Esophagus muscularis mucosa (tissue), 4 donors: ENCODE results near the gene CNKSR1. TPM values are rescaled to one million over a fixed set of nuclear protein-coding genes. Genes with fewer than 3 reads are reported as not detected.

Experiments used
- DNase-seq: peaks from one replicate; pipeline ENCODE4 v3.0.0-alpha.2; 2017; ENCODE audit errors: extremely low spot score
- H3K27ac ChIP-seq, 4 donors: fragments of 200-600 bp; sonication (generic); replicated peaks in 1 of 4; 1 replicate in 3 of 4; 2 replicates in 1 of 4; pipeline ENCODE4 v1.5.1; 2016 to 2019; ENCODE audit warnings: mild to moderate bottlenecking in 1 of 4
- H3K27me3 ChIP-seq, 4 donors: fragments of 200-600 bp; sonication (generic); one replicate each; pipeline versions ENCODE4 v1.5.1 to v1.6.0; 2016 to 2019
- H3K36me3 ChIP-seq, 4 donors: fragments of 200-600 bp; sonication (generic); one replicate each; pipeline ENCODE4 v1.5.1; 2016 to 2019
- H3K4me1 ChIP-seq, 4 donors: fragments of 200-600 bp; sonication (generic); one replicate each; pipeline ENCODE4 v1.5.1; 2016 to 2019
- H3K4me3 ChIP-seq, 4 donors: fragments of 200-600 bp; sonication (generic); 1 replicate in 2 of 4; 2 replicates in 2 of 4; pipeline ENCODE4 v1.5.1; 2016 to 2019; ENCODE audit warnings: mild to moderate bottlenecking in 4 of 4, moderate library complexity in 1 of 4
- H3K9me3 ChIP-seq, 4 donors: fragments of 200-600 bp; sonication (generic); 1 replicate in 3 of 4; 2 replicates in 1 of 4; pipeline ENCODE4 v1.5.1; 2016 to 2019
- CTCF ChIP-seq, 3 experiments: fragments of 200-600 bp in 2 of 3; fragments of 450-650 bp in 1 of 3; sonication (generic) in 2 of 3; IDR thresholded peaks; one replicate each; pipeline ENCODE4 v1.5.1; 2017 to 2019; ENCODE audit warnings: antibody characterized with exemption in 3 of 3, mild to moderate bottlenecking in 2 of 3, moderate library complexity in 1 of 3
- EP300 ChIP-seq: sonication (generic); formaldehyde crosslinking; IDR thresholded peaks from one replicate; pipeline ENCODE4 v1.6.1; 2017; ENCODE audit warnings: antibody characterized with exemption
- POLR2A ChIP-seq: fragments of 450-650 bp; IDR thresholded peaks from one replicate; pipeline ENCODE4 v1.6.1; 2017; ENCODE audit warnings: antibody characterized with exemption, moderate library complexity, mild to moderate bottlenecking, low read depth
- POLR2AphosphoS5 ChIP-seq, 2 donors: sonication (generic); formaldehyde crosslinking; IDR thresholded peaks; one replicate each; pipeline ENCODE4 v1.6.1; 2017; ENCODE audit warnings: antibody characterized with exemption in 2 of 2
- WGBS: methylation state at CpG from one replicate; pipeline ENCODE4 v1.1.5; 2018; 5-methylcytosine and 5-hydroxymethylcytosine counted together
- intact Hi-C: fragments of 100-400 bp; cut with DNase I; formaldehyde crosslinking; loops from one replicate; pipeline ENCODE4 v1.15.1; 2023
- total RNA-seq, 4 donors: library from RNA; depleted of rRNA; stranded (reverse); fragments of >200 nt; gene quantifications; one replicate each; pipeline versions ENCODE4 v1.1.0 to v1.2.1, GENCODE V29; 2016

CNKSR1 gene
- total RNA-seq, 4 donors from 2014 or later: 1.4 to 2.6 (median 1.9) TPM

- TF ChIP-seq EP300 (no peak), CTCF (IDR thresholded peaks at IDR 0.05) (no peak), POLR2A (no peak), POLR2AphosphoS5 (IDR thresholded peaks at IDR 0.05) (no peak)
- H3K4me3 ChIP-seq: no peak overlapping the region
Observed at GRCh38 chr1:26200413-26200812, 23.1 kb downstream of the CNKSR1 start.

GRCh38 chr1:26203642-26204318 is 26.5 kb downstream of the CNKSR1 start:
- Histone ChIP-seq H3K4me1 (peaks cover 0 to 7% (median 2%) of the 10 kb centered on the region in 4 donors), H3K27ac (no peak overlapping the region), H3K9me3 (no peaks in the 10 kb centered on the region), H3K36me3 (no peaks in the 10 kb centered on the region), H3K27me3 (peaks cover 0 to 16% (median 0%) of the 10 kb centered on the region in 4 donors), H3K4me3 (no peak overlapping the region)
- no peak for TF ChIP-seq POLR2AphosphoS5 (IDR thresholded peaks at IDR 0.05)
- no peak for TF ChIP-seq CTCF (IDR thresholded peaks at IDR 0.05)
- no peak for TF ChIP-seq POLR2A
- no peak for TF ChIP-seq EP300
- 78% methylated on average over 1 of the region's 9 CpGs for WGBS
- intact Hi-C loops: no loop called here
- DNase-seq: no peak

More at GRCh38 chr1:26200413-26200812, 23.1 kb downstream of the CNKSR1 start:
- no peaks in the 10 kb centered on the region for H3K36me3 ChIP-seq
- intact Hi-C loops: no loop called here
- no peak for DNase-seq
- peaks cover 0 to 7% (median 2%) of the 10 kb centered on the region in 4 donors for H3K4me1 ChIP-seq
- no peaks in the 10 kb centered on the region for H3K9me3 ChIP-seq
- WGBS: 85% methylated on average over 4 of the region's 5 CpGs
- H3K27ac ChIP-seq: no peak overlapping the region
- peaks cover 0 to 25% (median 0%) of the 10 kb centered on the region in 4 donors for H3K27me3 ChIP-seq

GRCh38 chr1:26210147-26210870 is 33.0 kb downstream of the CNKSR1 start:
- WGBS: 73% methylated on average over 5 of the region's 5 CpGs
- intact Hi-C loops: no loop called here
- TF ChIP-seq POLR2AphosphoS5 (IDR thresholded peaks at IDR 0.05) (no peak), EP300 (no peak), POLR2A (no peak), CTCF (IDR thresholded peaks at IDR 0.05) (no peak)

GRCh38 chr1:26212726-26213125 is 35.4 kb downstream of the CNKSR1 start:
- H3K27me3 ChIP-seq: peaks cover 0 to under 1% (median 0%) of the 10 kb centered on the region in 4 donors
- intact Hi-C loops: no loop called here
- H3K9me3 ChIP-seq: no peaks in the 10 kb centered on the region
- H3K27ac ChIP-seq: no peak overlapping the region
- TF ChIP-seq POLR2AphosphoS5 (IDR thresholded peaks at IDR 0.05) (no peak), EP300 (no peak), CTCF (IDR thresholded peaks at IDR 0.05) (no peak), POLR2A (no peak)
- no peak overlapping the region for H3K4me3 ChIP-seq
- WGBS: 90% methylated on average over 5 of the region's 5 CpGs
- no peaks in the 10 kb centered on the region for H3K36me3 ChIP-seq
- no peaks in the 10 kb centered on the region for H3K4me1 ChIP-seq
- no peak for DNase-seq

More at GRCh38 chr1:26210147-26210870, 33.0 kb downstream of the CNKSR1 start:
- DNase-seq: no peak
- Histone ChIP-seq H3K27me3 (no peaks in the 10 kb centered on the region), H3K9me3 (no peaks in the 10 kb centered on the region), H3K4me1 (no peaks in the 10 kb centered on the region), H3K27ac (no peak overlapping the region), H3K4me3 (no peak overlapping the region), H3K36me3 (no peaks in the 10 kb centered on the region)
